Natural killer cell (primary cell): ENCODE data around the gene SORCS2. TPM values are rescaled to one million over a fixed set of nuclear protein-coding genes. Genes with fewer than 3 reads are reported as not detected.

Source experiments
- ATAC-seq, 3 donors: fragments of 150-1000 bp in 2 of 3; fragments of 200-7000 bp in 1 of 3; cut with Tn5 transposase; 1 replicate in 1 of 3; 2 replicates in 2 of 3; pipeline ENCODE4 v1.10.0; 2021; ENCODE audit warnings: mild to moderate bottlenecking in 2 of 3, moderate library complexity in 2 of 3
- DNase-seq, 2 donors: peaks; one replicate each; pipeline versions ENCODE4 v3.0.0 to v3.0.0-alpha.2; 2013 to 2021; ENCODE audit warnings: mixed read lengths in 1 of 2
- H3K27ac ChIP-seq: one replicate; pipeline ENCODE4 v1.5.1; 2013; ENCODE audit warnings: mild to moderate bottlenecking, low read length
- H3K27me3 ChIP-seq: one replicate; pipeline ENCODE4 v1.6.1; 2013; ENCODE audit warnings: low read length; ENCODE audit not compliant: control insufficient read depth, insufficient read depth
- H3K36me3 ChIP-seq: one replicate; pipeline ENCODE4 v1.6.1; 2013; ENCODE audit warnings: low read length; ENCODE audit not compliant: control insufficient read depth, insufficient read depth
- H3K4me1 ChIP-seq: one replicate; pipeline ENCODE4 v1.6.1; 2013; ENCODE audit warnings: low read length; ENCODE audit not compliant: control insufficient read depth, insufficient read depth
- H3K4me3 ChIP-seq: one replicate; pipeline ENCODE4 v1.5.1; 2013; ENCODE audit warnings: low read length
- H3K9me3 ChIP-seq: one replicate; pipeline ENCODE4 v1.6.1; 2013; ENCODE audit warnings: low read length; ENCODE audit not compliant: control insufficient read depth, insufficient read depth
- H3K27ac Mint-ChIP-seq, 2 donors: one replicate each; pipeline ENCODE4 v1.8.0; 2022; ENCODE audit warnings: mild to moderate bottlenecking in 2 of 2, mixed read lengths in 2 of 2, moderate library complexity in 1 of 2
- H3K27me3 Mint-ChIP-seq, 2 donors: one replicate each; pipeline ENCODE4 v1.8.0; 2022; ENCODE audit warnings: low read depth in 2 of 2, mixed read lengths in 2 of 2
- H3K36me3 Mint-ChIP-seq: one replicate; pipeline ENCODE4 v1.8.0; 2022; ENCODE audit warnings: mixed read lengths
- H3K4me1 Mint-ChIP-seq, 2 donors: one replicate each; pipeline ENCODE4 v1.8.0; 2022; ENCODE audit warnings: mixed read lengths in 2 of 2
- H3K4me3 Mint-ChIP-seq: one replicate; pipeline ENCODE4 v1.8.0; 2022; ENCODE audit warnings: mild to moderate bottlenecking, moderate library complexity, mixed read lengths
- H3K9me3 Mint-ChIP-seq, 2 donors: one replicate each; pipeline ENCODE4 v1.8.0; 2022; ENCODE audit warnings: mixed read lengths in 2 of 2
- WGBS: methylation state at CpG from one replicate; pipeline ENCODE4 v1.1.7; 2013; ENCODE audit warnings: missing lambda C conversion rate; ENCODE audit not compliant: insufficient coverage; 5-methylcytosine and 5-hydroxymethylcytosine counted together
- intact Hi-C: fragments of 100-400 bp; cut with micrococcal nuclease; formaldehyde crosslinking; loops from one replicate; pipeline ENCODE4 v1.14.2; 2022
- total RNA-seq, 4 donors: library from RNA; stranded (reverse); fragments of 120-200 nt in 1 of 4; gene quantifications; one replicate each; pipeline versions ENCODE4 v1.2.3 to v1.2.4, GENCODE V29; 2013 to 2022
- TF ChIP-seq, protein P1 (sequence below): fragments of 200-600 bp; IDR thresholded peaks from one replicate; pipeline ENCODE4 v1.8.0; 2022; ENCODE audit warnings: antibody characterized with exemption

The SORCS2 gene
- total RNA-seq, 3 donors from 2014 or later (not counting 1 experiment from before 2014, with no cell fraction given), result 1.2 to 2.5 (median 1.4) TPM

DNA sequence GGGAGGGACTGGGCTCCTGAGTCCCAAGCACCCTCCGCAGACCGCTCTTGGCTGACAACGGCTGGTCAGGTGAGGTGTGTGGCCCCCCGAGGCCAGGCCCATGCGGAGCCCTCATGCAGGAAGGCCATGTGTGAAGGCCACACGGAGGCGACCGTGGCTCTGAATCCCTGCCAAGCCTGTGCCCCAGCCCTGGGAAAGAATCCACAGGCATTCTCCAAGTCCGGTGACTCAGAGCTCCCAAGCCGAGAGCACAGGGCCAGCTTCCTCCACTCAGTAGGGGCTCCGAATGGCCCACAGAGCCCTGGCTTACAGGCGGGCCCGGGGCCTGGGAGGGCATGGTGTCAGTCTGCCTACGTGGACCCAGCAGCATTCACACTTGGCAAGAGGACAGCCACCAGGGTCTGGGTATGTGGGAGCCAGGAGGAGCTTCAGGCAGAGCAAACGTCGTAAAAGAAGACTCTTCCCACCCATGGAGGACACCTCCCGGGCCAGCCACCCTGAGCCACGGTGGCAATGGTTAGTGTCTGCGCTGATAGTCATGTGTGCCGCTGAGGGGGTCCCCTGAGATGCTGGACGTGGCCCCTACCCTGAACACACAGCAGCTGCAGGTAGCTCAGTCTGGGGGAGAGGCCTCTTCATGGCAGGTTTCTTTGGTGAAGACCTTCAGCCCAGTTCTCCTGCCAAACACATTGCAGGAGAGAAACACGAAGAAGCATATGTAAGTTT lies 136.7 kb downstream of the SORCS2 start:
- H3K27ac Mint-ChIP-seq, result no peak overlapping the region
- H3K9me3 Mint-ChIP-seq, result no peaks in the 10 kb centered on the region
- Histone ChIP-seq H3K9me3 (no peaks in the 10 kb centered on the region), H3K27me3 (no peaks in the 10 kb centered on the region), H3K27ac (no peak overlapping the region), H3K4me3 (no peak overlapping the region), H3K4me1 (peaks cover 32% of the 10 kb centered on the region), H3K36me3 (no peaks in the 10 kb centered on the region)
- intact Hi-C loops, result no loop called here
- H3K4me1 Mint-ChIP-seq, result peaks cover 19 to 35% of the 10 kb centered on the region in 2 donors
- WGBS, result 80% methylated on average over 22 of the region's 22 CpGs
- no peak for ATAC-seq
- TF ChIP-seq, protein P1, sequence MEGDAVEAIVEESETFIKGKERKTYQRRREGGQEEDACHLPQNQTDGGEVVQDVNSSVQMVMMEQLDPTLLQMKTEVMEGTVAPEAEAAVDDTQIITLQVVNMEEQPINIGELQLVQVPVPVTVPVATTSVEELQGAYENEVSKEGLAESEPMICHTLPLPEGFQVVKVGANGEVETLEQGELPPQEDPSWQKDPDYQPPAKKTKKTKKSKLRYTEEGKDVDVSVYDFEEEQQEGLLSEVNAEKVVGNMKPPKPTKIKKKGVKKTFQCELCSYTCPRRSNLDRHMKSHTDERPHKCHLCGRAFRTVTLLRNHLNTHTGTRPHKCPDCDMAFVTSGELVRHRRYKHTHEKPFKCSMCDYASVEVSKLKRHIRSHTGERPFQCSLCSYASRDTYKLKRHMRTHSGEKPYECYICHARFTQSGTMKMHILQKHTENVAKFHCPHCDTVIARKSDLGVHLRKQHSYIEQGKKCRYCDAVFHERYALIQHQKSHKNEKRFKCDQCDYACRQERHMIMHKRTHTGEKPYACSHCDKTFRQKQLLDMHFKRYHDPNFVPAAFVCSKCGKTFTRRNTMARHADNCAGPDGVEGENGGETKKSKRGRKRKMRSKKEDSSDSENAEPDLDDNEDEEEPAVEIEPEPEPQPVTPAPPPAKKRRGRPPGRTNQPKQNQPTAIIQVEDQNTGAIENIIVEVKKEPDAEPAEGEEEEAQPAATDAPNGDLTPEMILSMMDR, result no peak
- no peaks in the 10 kb centered on the region for H3K36me3 Mint-ChIP-seq
- H3K4me3 Mint-ChIP-seq, result no peak overlapping the region
- DNase-seq, result no peak
- peaks cover 30 to 34% of the 10 kb centered on the region in 2 donors for H3K27me3 Mint-ChIP-seq

DNA sequence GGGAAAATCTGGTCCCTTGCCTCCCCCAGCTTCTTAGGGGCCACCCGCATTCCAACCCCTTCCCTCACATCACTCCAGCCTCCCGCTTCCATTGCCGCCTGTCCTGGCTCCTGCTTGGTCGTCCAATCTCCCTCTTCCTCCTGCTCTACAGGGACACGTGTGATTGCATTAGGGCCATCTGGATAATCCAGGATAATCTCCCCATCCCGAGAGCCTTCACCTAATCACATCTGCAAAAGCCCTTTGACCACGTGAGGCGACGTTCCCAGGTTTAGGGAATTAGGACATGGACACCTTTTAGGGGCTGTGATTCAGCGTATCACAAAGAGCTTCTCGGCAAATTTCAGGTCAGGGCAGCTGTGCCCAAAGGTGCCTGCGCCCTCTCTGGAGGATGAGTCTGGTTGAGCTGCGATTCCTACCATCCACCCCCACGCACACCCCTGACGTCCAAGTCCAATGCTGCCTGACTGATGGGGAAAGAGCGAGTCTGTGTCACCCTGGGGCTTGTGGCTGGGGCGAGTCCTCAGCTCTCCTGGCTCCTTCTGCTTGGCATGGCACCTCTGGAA lies 137.8 kb downstream of the SORCS2 start:
- no peaks in the 10 kb centered on the region for H3K36me3 Mint-ChIP-seq
- H3K9me3 Mint-ChIP-seq, result no peaks in the 10 kb centered on the region
- peaks cover 9 to 25% of the 10 kb centered on the region in 2 donors for H3K4me1 Mint-ChIP-seq
- H3K27ac ChIP-seq, result no peak overlapping the region
- peaks cover 30 to 39% of the 10 kb centered on the region in 2 donors for H3K27me3 Mint-ChIP-seq
- H3K36me3 ChIP-seq, result no peaks in the 10 kb centered on the region
- intact Hi-C loops, result no loop called here
- H3K4me1 ChIP-seq, result peaks cover 21% of the 10 kb centered on the region
- ATAC-seq (no peak), DNase-seq (no peak)
- H3K4me3 Mint-ChIP-seq, result no peak overlapping the region
- no peaks in the 10 kb centered on the region for H3K27me3 ChIP-seq
- no peak overlapping the region for H3K4me3 ChIP-seq
- 83% methylated on average over 17 of the region's 17 CpGs for WGBS
- no peak overlapping the region for H3K27ac Mint-ChIP-seq
- TF ChIP-seq, protein P1, result no peak
- no peaks in the 10 kb centered on the region for H3K9me3 ChIP-seq

DNA sequence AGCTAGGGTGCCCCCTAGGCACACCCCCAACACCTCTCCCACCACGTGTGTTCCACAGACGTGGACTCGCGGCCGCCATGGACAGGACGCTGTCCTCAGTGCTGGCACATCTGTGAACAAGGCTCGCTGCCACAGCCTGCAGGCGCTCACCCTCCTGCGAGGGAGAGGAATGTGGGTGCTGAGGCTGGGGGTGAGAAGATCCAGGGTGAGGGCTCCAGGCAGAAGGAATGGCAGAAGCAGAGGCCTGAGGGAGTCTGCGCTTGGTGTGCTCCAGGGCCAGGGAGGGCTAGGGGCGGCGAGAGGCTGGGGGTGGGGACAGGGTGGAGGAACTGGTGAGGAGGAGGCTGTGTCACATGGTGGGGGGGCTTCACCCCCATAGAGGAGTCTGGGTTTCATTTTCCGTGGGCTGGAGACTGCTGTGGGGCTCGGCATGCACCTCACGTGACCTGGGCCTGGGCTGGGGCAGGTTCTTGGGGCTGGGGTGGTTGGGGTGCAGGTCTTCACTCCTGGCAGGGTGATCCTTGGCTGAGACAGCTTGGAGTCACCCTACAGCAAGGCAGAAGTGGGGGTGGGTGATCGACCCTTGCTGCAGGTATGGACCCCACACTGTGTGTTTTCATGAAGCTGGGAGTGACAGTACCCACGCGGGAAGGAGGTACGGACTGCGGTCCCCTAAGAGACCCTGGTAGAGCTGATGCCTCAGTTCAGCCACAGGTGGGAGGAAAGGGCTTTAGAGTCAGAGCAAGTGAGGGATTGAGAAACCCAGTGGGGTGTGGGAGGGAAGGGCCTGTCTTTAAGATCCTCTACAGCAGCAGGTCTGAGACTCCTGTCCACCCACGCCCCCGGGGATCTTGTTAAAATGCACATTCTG lies 138.7 kb downstream of the SORCS2 start:
- Mint-ChIP-seq H3K27ac (no peak overlapping the region), H3K27me3 (peaks cover 30 to 38% of the 10 kb centered on the region in 2 donors), H3K9me3 (no peaks in the 10 kb centered on the region), H3K4me1 (peaks cover 6 to 20% of the 10 kb centered on the region in 2 donors), H3K36me3 (no peaks in the 10 kb centered on the region), H3K4me3 (no peak overlapping the region)
- intact Hi-C loops, result no loop called here
- Histone ChIP-seq H3K9me3 (no peaks in the 10 kb centered on the region), H3K27ac (no peak overlapping the region), H3K36me3 (no peaks in the 10 kb centered on the region), H3K27me3 (no peaks in the 10 kb centered on the region), H3K4me3 (no peak overlapping the region), H3K4me1 (peaks cover 12% of the 10 kb centered on the region)
- no peak for DNase-seq
- no peak for ATAC-seq
- 87% methylated on average over 22 of the region's 22 CpGs for WGBS
- TF ChIP-seq, protein P1, result no peak
